Transverse colon (tissue), 4 donors: Measurements from ENCODE around the gene ANK3. TPM values are rescaled to one million over a fixed set of nuclear protein-coding genes. Genes with fewer than 3 reads are reported as not detected.

Experiments
- DNase-seq: peaks from one replicate; pipeline ENCODE4 v3.0.0-alpha.2; 2019
- H3K27ac ChIP-seq, 4 donors: fragments of 200-600 bp; sonication (generic); 2 replicates each; pipeline ENCODE4 v1.5.1; 2016 to 2018; ENCODE audit warnings: inconsistent platforms in 4 of 4
- H3K27me3 ChIP-seq: fragments of 200-600 bp; sonication (generic); 2 replicates; pipeline ENCODE4 v1.5.1; 2017; ENCODE audit warnings: inconsistent platforms
- H3K36me3 ChIP-seq, 4 donors: fragments of 200-600 bp; sonication (generic); 2 replicates each; pipeline ENCODE4 v1.5.1; 2017 to 2019; ENCODE audit warnings: inconsistent platforms in 4 of 4
- H3K4me1 ChIP-seq, 4 donors: fragments of 200-600 bp; sonication (generic); 2 replicates each; pipeline ENCODE4 v1.5.1; 2017 to 2020; ENCODE audit warnings: inconsistent platforms in 4 of 4
- H3K4me3 ChIP-seq, 4 donors: fragments of 200-600 bp; sonication (generic); 1 replicate in 1 of 4; 2 replicates in 3 of 4; pipeline versions ENCODE4 v1.5.1 to v1.6.1; 2017 to 2019; ENCODE audit warnings: inconsistent platforms in 4 of 4
- H3K9me3 ChIP-seq, 2 donors: fragments of 200-600 bp; sonication (generic); 2 replicates each; pipeline ENCODE4 v1.5.1; 2017 to 2019; ENCODE audit warnings: inconsistent platforms in 2 of 2
- CTCF ChIP-seq, 5 experiments: fragments of 200-600 bp in 3 of 5; fragments of 450-650 bp in 2 of 5; sonication (generic) in 3 of 5; IDR thresholded peaks; 1 replicate in 2 of 5; 2 replicates in 3 of 5; pipeline ENCODE4 v1.5.1; 2016 to 2017; ENCODE audit warnings: antibody characterized with exemption in 5 of 5, inconsistent platforms in 3 of 5, mild to moderate bottlenecking in 2 of 5, moderate library complexity in 1 of 5
- EP300 ChIP-seq: sonication (generic); formaldehyde crosslinking; IDR thresholded peaks from one replicate; pipeline ENCODE4 v1.6.1; 2017; ENCODE audit warnings: antibody characterized with exemption, low read depth
- POLR2A ChIP-seq: fragments of 450-650 bp; IDR thresholded peaks from one replicate; pipeline ENCODE4 v1.6.1; 2016; ENCODE audit warnings: antibody characterized with exemption, mild to moderate bottlenecking, moderate library complexity
- POLR2AphosphoS5 ChIP-seq, 3 donors: sonication (generic); formaldehyde crosslinking; IDR thresholded peaks; one replicate each; pipeline ENCODE4 v1.6.1; 2016; ENCODE audit warnings: antibody characterized with exemption in 3 of 3
- WGBS, 2 donors: methylation state at CpG; one replicate each; pipeline ENCODE4 v1.1.5; 2018; ENCODE audit warnings: low coverage in 1 of 2; 5-methylcytosine and 5-hydroxymethylcytosine counted together
- in situ Hi-C, 4 donors: fragments of 200-750 bp; cut with MboI; loops; one replicate each; pipeline versions ENCODE4 v1.15.0 to v1.15.1; 2017; ENCODE audit warnings: low sequenced_read_pairs in 3 of 4, low pct_ligation_motif_present in 1 of 4, low pct_unique_long_range_greater_than_20kb in 1 of 4
- intact Hi-C: fragments of 100-400 bp; cut with DNase I; formaldehyde crosslinking; loops from one replicate; pipeline ENCODE4 v1.15.1; 2023; ENCODE audit warnings: low total_unique reads
- total RNA-seq, 4 donors: library from RNA; depleted of rRNA; stranded (reverse); fragments of >200 nt; gene quantifications; one replicate each; pipeline ENCODE4 v1.1.0, GENCODE V29; 2016

ANK3 gene
- total RNA-seq, 4 donors from 2014 or later = 41.2 to 230 (median 172) TPM

- in situ Hi-C loops (no loop called here), intact Hi-C loops (no loop called here)
- DNase-seq = no peak
- 74 to 88% methylated on average over 3 of the region's 3 CpGs for WGBS, 2 donors
- TF ChIP-seq POLR2AphosphoS5 (IDR thresholded peaks at IDR 0.05) (no peak), POLR2A (no peak), EP300 (no peak), CTCF (IDR thresholded peaks at IDR 0.05) (no peak)
- H3K4me1 ChIP-seq = peaks cover 0 to 25% (median 3%) of the 10 kb centered on the region in 4 donors
- H3K27me3 ChIP-seq = no peaks in the 10 kb centered on the region
- H3K27ac ChIP-seq = peak overlapping the region in 1 of 4 donors; percentile 33
- no peaks in the 10 kb centered on the region for H3K9me3 ChIP-seq
- H3K4me3 ChIP-seq = no peak overlapping the region
- H3K36me3 ChIP-seq = no peaks in the 10 kb centered on the region
Measured at GRCh38 chr10:60135020-60135419, 254.7 kb downstream of the ANK3 start.

DNA sequence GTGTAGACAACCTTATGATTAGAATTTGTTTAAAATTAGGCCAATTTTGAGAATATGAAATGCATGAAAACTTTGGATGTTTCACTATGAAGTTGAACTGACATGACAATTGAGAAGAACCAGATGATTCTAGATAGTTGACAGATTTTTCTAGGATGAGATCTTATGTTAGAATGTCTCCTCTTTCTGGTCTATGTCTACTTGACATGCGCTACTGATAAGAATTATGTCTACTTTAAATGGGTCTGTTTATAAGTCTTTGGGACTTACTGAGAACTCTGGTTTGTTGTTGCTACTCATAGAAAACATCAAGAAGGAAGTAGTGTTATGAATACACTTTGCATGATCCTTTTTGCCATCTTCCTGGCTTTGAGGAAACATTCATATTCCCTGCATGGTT, 255.1 kb downstream of the ANK3 start:
- no peak for TF ChIP-seq POLR2A
- TF ChIP-seq EP300 = no peak
- TF ChIP-seq POLR2AphosphoS5 (IDR thresholded peaks at IDR 0.05) = no peak
- TF ChIP-seq CTCF (IDR thresholded peaks at IDR 0.05) = no peak
- WGBS, 2 donors = 75 to 84% methylated on average over 1 of the region's 1 CpG
- DNase-seq = no peak
- H3K4me1 ChIP-seq = peaks cover 0 to 21% (median 3%) of the 10 kb centered on the region in 4 donors
- H3K27ac ChIP-seq = peak overlapping the region in 1 of 4 donors; percentile 33
- in situ Hi-C loops (no loop called here), intact Hi-C loops (no loop called here)
- no peak overlapping the region for H3K4me3 ChIP-seq
- H3K9me3 ChIP-seq = no peaks in the 10 kb centered on the region
- no peaks in the 10 kb centered on the region for H3K27me3 ChIP-seq
- H3K36me3 ChIP-seq = no peaks in the 10 kb centered on the region

GRCh38 chr10:60130130-60130579, 259.5 kb downstream of the ANK3 start:
- Histone ChIP-seq H3K4me3 (no peak overlapping the region), H3K9me3 (no peaks in the 10 kb centered on the region), H3K36me3 (no peaks in the 10 kb centered on the region), H3K4me1 (no peaks in the 10 kb centered on the region), H3K27me3 (no peaks in the 10 kb centered on the region), H3K27ac (no peak overlapping the region)
- in situ Hi-C loops = no loop called here
- DNase-seq = no peak
- intact Hi-C loops = no loop called here
- WGBS, 2 donors = 61 to 70% methylated on average over 1 of the region's 1 CpG
- no peak for TF ChIP-seq POLR2AphosphoS5 (IDR thresholded peaks at IDR 0.05)
- no peak for TF ChIP-seq CTCF (IDR thresholded peaks at IDR 0.05)
- TF ChIP-seq POLR2A = no peak
- TF ChIP-seq EP300 = no peak

- no peak for TF ChIP-seq CTCF (IDR thresholded peaks at IDR 0.05)
- no peak for TF ChIP-seq POLR2A
- no peak for TF ChIP-seq EP300
- no peak for TF ChIP-seq POLR2AphosphoS5 (IDR thresholded peaks at IDR 0.05)
- no peak overlapping the region for H3K4me3 ChIP-seq
- in situ Hi-C loops (loop anchor here in 1 of 4 donors (10.0 kb wide), 1 partner anchor 79 kb away; no protein-coding TSS in a partner anchor), intact Hi-C loops (no loop called here)
- H3K36me3 ChIP-seq = no peaks in the 10 kb centered on the region
- H3K27me3 ChIP-seq = no peaks in the 10 kb centered on the region
- no peak for DNase-seq
- H3K9me3 ChIP-seq = no peaks in the 10 kb centered on the region
- no peak overlapping the region for H3K27ac ChIP-seq
- H3K4me1 ChIP-seq = peaks cover 0 to 11% (median 0%) of the 10 kb centered on the region in 4 donors
Measured at GRCh38 chr10:60125895-60126294, 263.8 kb downstream of the ANK3 start.
